Adrenal gland (tissue), 12 donors: ENCODE results near the gene ALPP. TPM values are rescaled to one million over a fixed set of nuclear protein-coding genes. Genes with fewer than 3 reads are reported as not detected.
"Not testable (repeated sequence)": the region's sequence is repeated elsewhere in the genome, so short reads cannot be mapped to it uniquely, and the experiment has no call there.

ENCODE experiments used
- DNase-seq, 7 donors: peaks; one replicate each; pipeline ENCODE4 v3.0.0-alpha.2; 2019 to 2020
- H3K27ac ChIP-seq, 5 donors: fragments of 200-600 bp; sonication (generic) in 4 of 5; 1 replicate in 3 of 5; 2 replicates in 2 of 5; pipeline versions ENCODE4 v1.5.1 to v1.8.0; 2016 to 2020; ENCODE audit warnings: mild to moderate bottlenecking in 1 of 5
- H3K27me3 ChIP-seq: fragments of 200-600 bp; 2 replicates; pipeline ENCODE4 v1.8.0; 2021
- H3K36me3 ChIP-seq, 2 donors: fragments of 200-600 bp; replicated peaks in 1 of 2; 1 replicate in 1 of 2; 2 replicates in 1 of 2; pipeline versions ENCODE4 v1.5.1 to v1.8.0; 2018 to 2022
- H3K4me1 ChIP-seq, 2 donors: fragments of 200-600 bp; replicated peaks in 1 of 2; 1 replicate in 1 of 2; 2 replicates in 1 of 2; pipeline versions ENCODE4 v1.5.1 to v1.8.0; 2018 to 2021
- H3K4me3 ChIP-seq, 4 donors: fragments of 200-600 bp; sonication (generic) in 3 of 4; one replicate each; pipeline ENCODE4 v1.5.1; 2016 to 2018
- H3K9me3 ChIP-seq, 3 donors: fragments of 200-600 bp; sonication (generic) in 1 of 3; replicated peaks in 1 of 3; 1 replicate in 2 of 3; 2 replicates in 1 of 3; pipeline versions ENCODE4 v1.5.1 to v1.8.0; 2016 to 2021
- CTCF ChIP-seq, 6 experiments: fragments of 450-650 bp in 4 of 6; fragments of 200-600 bp in 2 of 6; sonication (generic) in 1 of 6; IDR thresholded peaks; 1 replicate in 5 of 6; 2 replicates in 1 of 6; pipeline versions ENCODE4 v1.5.1 to v1.8.0; 2016 to 2021; ENCODE audit warnings: antibody characterized with exemption in 6 of 6, mild to moderate bottlenecking in 2 of 6, moderate library complexity in 1 of 6
- POLR2A ChIP-seq, 2 donors: fragments of 450-650 bp; IDR thresholded peaks; one replicate each; pipeline ENCODE4 v1.6.1; 2017; ENCODE audit warnings: antibody characterized with exemption in 2 of 2, mild to moderate bottlenecking in 2 of 2, moderate library complexity in 1 of 2
- WGBS, 4 donors: extraction: QIAGEN DNeasy Blood & Tissue Kit in 2 of 4; methylation state at CpG; one replicate each; pipeline versions ENCODE4 v1.1.5 to v1.1.7; 2013 to 2017; 5-methylcytosine and 5-hydroxymethylcytosine counted together
- intact Hi-C, 2 donors: fragments of 100-400 bp; cut with DNase I; formaldehyde crosslinking; loops; one replicate each; pipeline versions ENCODE4 v1.14.1 to v1.15.0; 2022 to 2023
- polyA plus RNA-seq, 3 donors: library from polyadenylated mRNA; stranded (reverse); fragments of 200-250 nt in 2 of 3; fragments of 350-450 nt in 1 of 3; fragmentation: Illumina TruSeq in 1 of 3; extraction: RNeasy Lipid Tissue Mini Kit (QIAGEN cat#74804) in 1 of 3; gene quantifications; one replicate each; pipeline ENCODE4 v1.2.3, GENCODE V29; 2013 to 2014
- small RNA-seq, 2 donors: library from RNA; depleted of rRNA; stranded (forward); fragments of <200 nt; gene quantifications; one replicate each; pipeline ENCODE3, GENCODE V24; 2016
- total RNA-seq, 9 donors: library from RNA; depleted of rRNA in 4 of 9; stranded (reverse); fragments of >200 nt in 4 of 9; fragments of 120-200 nt in 1 of 9; fragmentation: NEBNext Ultra II Directional in 1 of 9; extraction: Animal tissue kit (Norgen Biotek cat#: 25700) in 1 of 9; gene quantifications; one replicate each; pipeline versions ENCODE4 v1.1.0 to v1.2.4, GENCODE V29; 2013 to 2023
- donor health status: healthy with polysubstance abuse.
- donor health status: Bipolar disorder and iron deficiency.
- donor health status: DM: yes; HTN: yes; CAD: no.
- donor health status: DM: no; HTN: no; CAD: no.
- donor health status: DM: no; HTN: no; CAD: no.
- donor health status: DM: yes; HTN: yes; CAD: no.

ALPP gene
- total and polyA plus RNA-seq, 12 donors, result not detected

GRCh38 chr2:232421189-232421785 lies 42.7 kb downstream of the ALPP start:
- TF ChIP-seq CTCF (IDR thresholded peaks at IDR 0.05), result no peak
- no peak for TF ChIP-seq POLR2A (IDR thresholded peaks at IDR 0.05)
- Histone ChIP-seq H3K4me3 (no peak overlapping the region), H3K27me3 (peaks cover 45% of the 10 kb centered on the region), H3K4me1 (peaks cover 0 to 19% of the 10 kb centered on the region in 2 donors), H3K27ac (no peak overlapping the region), H3K9me3 (no peaks in the 10 kb centered on the region), H3K36me3 (no peaks in the 10 kb centered on the region)
- DNase-seq, result peak in 1 of 7 donors; percentile 4
- intact Hi-C loops, result no loop called here
- 19 to 56% (median 25%) methylated on average over 7 to 22 of the region's 22 CpGs for WGBS, 4 donors

GRCh38 chr2:232422051-232422450 lies 43.5 kb downstream of the ALPP start:
- Histone ChIP-seq H3K4me1 (peaks cover 0 to 19% of the 10 kb centered on the region in 2 donors), H3K4me3 (no peak overlapping the region), H3K36me3 (no peaks in the 10 kb centered on the region), H3K9me3 (no peaks in the 10 kb centered on the region), H3K27me3 (peaks cover 45% of the 10 kb centered on the region), H3K27ac (no peak overlapping the region)
- intact Hi-C loops, result no loop called here
- TF ChIP-seq POLR2A (IDR thresholded peaks at IDR 0.05), result no peak
- TF ChIP-seq CTCF (IDR thresholded peaks at IDR 0.05), result no peak
- DNase-seq, result no peak
- WGBS, 4 donors, result 91 to 94% (median 92%) methylated on average over 10 of the region's 10 CpGs

GRCh38 chr2:232422996-232423395 lies 44.4 kb downstream of the ALPP start:
- Histone ChIP-seq H3K27me3 (peaks cover 45% of the 10 kb centered on the region), H3K4me1 (peaks cover 0 to 19% of the 10 kb centered on the region in 2 donors)
- H3K27ac ChIP-seq, H3K36me3 ChIP-seq, H3K9me3 ChIP-seq, intact Hi-C loops, DNase-seq, H3K4me3 ChIP-seq: not testable (repeated sequence)
- WGBS, 4 donors, result 50 to 80% (median 59%) methylated on average over 2 to 3 of the region's 3 CpGs

- H3K9me3 ChIP-seq, H3K27ac ChIP-seq, intact Hi-C loops, DNase-seq, H3K4me3 ChIP-seq, H3K36me3 ChIP-seq: not testable (repeated sequence)
- WGBS, 4 donors, result 32 to 38% (median 35%) methylated on average over 6 to 7 of the region's 7 CpGs
- peaks cover 43% of the 10 kb centered on the region for H3K27me3 ChIP-seq
- H3K4me1 ChIP-seq, result peaks cover 0 to 19% of the 10 kb centered on the region in 2 donors
These were observed 44.9 kb downstream of the ALPP start for GRCh38 chr2:232423407-232423806.

- no peak overlapping the region for H3K27ac ChIP-seq
- peak in 1 of 7 donors; percentile 4 for DNase-seq
- TF ChIP-seq POLR2A (IDR thresholded peaks at IDR 0.05), result no peak
- no peak for TF ChIP-seq CTCF (IDR thresholded peaks at IDR 0.05)
- 78 to 92% (median 89%) methylated on average over 12 to 16 of the region's 16 CpGs for WGBS, 4 donors
- H3K4me1 ChIP-seq, result no peaks in the 10 kb centered on the region
- intact Hi-C loops, result no loop called here
- H3K36me3 ChIP-seq, result no peaks in the 10 kb centered on the region
- H3K4me3 ChIP-seq, result no peak overlapping the region
- H3K27me3 ChIP-seq, result no peaks in the 10 kb centered on the region
- H3K9me3 ChIP-seq, result no peaks in the 10 kb centered on the region
These were observed 53.4 kb downstream of the ALPP start for GRCh38 chr2:232431705-232432590.

Small RNA genes lying within 50 kb of the gene (small RNA-seq; reads per million reads assigned to genes)
- gene AC068134.3 (0 reads per million in 2 donors), gene AC068134.4 (0 reads per million in 2 donors)

Other genes starting within 250 kb of the ALPP start
- gene ALPG, start 28.1 kb downstream of the ALPP start, total RNA-seq, result not detected
- gene ALPG, start 28.1 kb downstream of the ALPP start, polyA plus RNA-seq, result not detected
- not detected for gene ALPI, start 77.4 kb downstream of the ALPP start, total RNA-seq
- gene ALPI, start 77.4 kb downstream of the ALPP start, polyA plus RNA-seq, result not detected
- 10 to 100 TPM in 3 of 9 donors, 1 to 10 TPM in 6; 3.9 to 31.7 (median 6.7) TPM for gene ECEL1, start 109.1 kb downstream of the ALPP start, total RNA-seq
- gene ECEL1, start 109.1 kb downstream of the ALPP start, polyA plus RNA-seq, result 10 to 100 TPM in 1 of 3 donors, 1 to 10 TPM in 2; 4.5 to 20.7 (median 9.6) TPM
- gene PRSS56, start 141.6 kb downstream of the ALPP start, total RNA-seq, result under 1 TPM in 2 of 9 donors, not detected in 7; 0.06 to 0.28 TPM
- gene PRSS56, start 141.6 kb downstream of the ALPP start, polyA plus RNA-seq, result under 1 TPM in 1 of 3 donors, not detected in 2; 0.07 TPM
- under 1 TPM in 4 of 9 donors, not detected in 5; 0.11 to 0.39 (median 0.17) TPM for gene CHRND, start 147.4 kb downstream of the ALPP start, total RNA-seq
- under 1 TPM in 1 of 3 donors, not detected in 2; 0.07 TPM for gene CHRND, start 147.4 kb downstream of the ALPP start, polyA plus RNA-seq
- under 1 TPM in 1 of 9 donors, not detected in 8; 0.22 TPM for gene CHRNG, start 160.9 kb downstream of the ALPP start, total RNA-seq
- gene CHRNG, start 160.9 kb downstream of the ALPP start, polyA plus RNA-seq, result under 1 TPM in 1 of 3 donors, not detected in 2; 0.08 TPM
- 10 to 100 TPM in 1 of 9 donors, 1 to 10 TPM in 8; 2.2 to 15.2 (median 4.1) TPM for gene TIGD1, start 171.8 kb downstream of the ALPP start, total RNA-seq
- 10 to 100 TPM in 1 of 3 donors, 1 to 10 TPM in 2; 4.8 to 20.5 (median 6.2) TPM for gene TIGD1, start 171.8 kb downstream of the ALPP start, polyA plus RNA-seq
- gene EIF4E2, start 171.9 kb downstream of the ALPP start, total RNA-seq, result 100 to 1,000 TPM in 2 of 9 donors, 10 to 100 TPM in 7; 36.5 to 137 (median 58.1) TPM
- 100 to 1,000 TPM in 1 of 3 donors, 10 to 100 TPM in 2; 32.2 to 121 (median 43.2) TPM for gene EIF4E2, start 171.9 kb downstream of the ALPP start, polyA plus RNA-seq